Measurements from ENCODE around the gene SYT5. TPM values are rescaled to one million over a fixed set of nuclear protein-coding genes. Genes with fewer than 3 reads are reported as not detected.

SYT5 gene
- total and polyA plus RNA-seq, 9 of the 15 experiments (the other 6 are each of a cell fraction or from before 2014, with no cell fraction given) = 1.3 to 20.9 (median 8.8) TPM

DNA sequence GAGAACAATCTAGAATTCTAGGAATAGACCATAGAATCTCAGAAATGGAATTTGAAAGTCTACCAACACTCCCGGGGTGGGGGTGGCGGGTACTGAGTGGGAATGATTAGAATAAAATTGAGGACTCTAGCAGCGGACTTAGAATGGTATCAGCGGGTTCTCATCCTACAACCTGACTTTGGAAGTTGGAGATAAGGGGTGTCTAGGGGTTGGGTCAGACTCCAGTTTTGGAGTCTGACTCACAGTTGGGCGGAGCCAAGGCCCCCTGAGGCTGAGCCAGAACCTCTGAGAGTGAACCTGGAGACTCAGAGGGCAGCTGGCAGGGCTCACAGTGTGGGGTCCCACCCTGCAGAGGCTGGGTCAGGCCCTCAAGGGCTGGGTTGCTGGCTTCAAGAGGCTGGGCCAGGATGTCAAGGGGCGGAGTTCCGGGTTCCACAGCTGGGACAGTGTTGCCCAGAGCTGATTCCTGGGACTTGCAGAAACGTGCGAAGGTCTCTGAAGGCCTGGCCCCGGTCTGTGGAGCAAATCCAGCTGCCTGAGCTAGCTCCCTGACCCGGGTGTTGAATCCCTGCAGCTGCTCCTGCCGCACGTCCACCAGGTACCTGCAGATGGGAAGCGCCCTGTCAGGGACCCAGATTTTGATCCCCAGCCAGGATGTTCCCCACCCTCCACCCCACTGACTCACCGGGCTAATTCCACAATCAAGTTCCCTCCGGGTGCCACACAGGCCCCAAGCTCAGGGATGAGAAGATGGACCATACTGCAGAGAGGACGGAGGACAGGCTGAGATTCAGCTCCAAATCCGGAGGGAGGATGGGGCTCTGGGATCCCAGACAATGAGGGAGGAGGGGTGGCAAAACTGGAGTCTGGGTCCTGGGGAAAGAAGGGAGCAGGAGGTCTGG lies 21.0 kb downstream of the SYT5 start (continued):
- peak; percentile 78; the same call in 1 of the 2 replicates for TF ChIP-seq ZNF263 (CRISPR knock-in tag; IDR thresholded peaks at IDR 0.05; ENCODE audit: borderline replicate concordance)
- no peak for TF ChIP-seq HOXB6 (CRISPR knock-in tag; IDR thresholded peaks at IDR 0.05; ENCODE audit: borderline replicate concordance)
- no peak for TF ChIP-seq ZNF76 (CRISPR knock-in tag; IDR thresholded peaks at IDR 0.05; ENCODE audit: borderline replicate concordance)
- TF ChIP-seq ARID1B (IDR thresholded peaks at IDR 0.05) = peak; percentile 95
- TF ChIP-seq, protein P1, sequence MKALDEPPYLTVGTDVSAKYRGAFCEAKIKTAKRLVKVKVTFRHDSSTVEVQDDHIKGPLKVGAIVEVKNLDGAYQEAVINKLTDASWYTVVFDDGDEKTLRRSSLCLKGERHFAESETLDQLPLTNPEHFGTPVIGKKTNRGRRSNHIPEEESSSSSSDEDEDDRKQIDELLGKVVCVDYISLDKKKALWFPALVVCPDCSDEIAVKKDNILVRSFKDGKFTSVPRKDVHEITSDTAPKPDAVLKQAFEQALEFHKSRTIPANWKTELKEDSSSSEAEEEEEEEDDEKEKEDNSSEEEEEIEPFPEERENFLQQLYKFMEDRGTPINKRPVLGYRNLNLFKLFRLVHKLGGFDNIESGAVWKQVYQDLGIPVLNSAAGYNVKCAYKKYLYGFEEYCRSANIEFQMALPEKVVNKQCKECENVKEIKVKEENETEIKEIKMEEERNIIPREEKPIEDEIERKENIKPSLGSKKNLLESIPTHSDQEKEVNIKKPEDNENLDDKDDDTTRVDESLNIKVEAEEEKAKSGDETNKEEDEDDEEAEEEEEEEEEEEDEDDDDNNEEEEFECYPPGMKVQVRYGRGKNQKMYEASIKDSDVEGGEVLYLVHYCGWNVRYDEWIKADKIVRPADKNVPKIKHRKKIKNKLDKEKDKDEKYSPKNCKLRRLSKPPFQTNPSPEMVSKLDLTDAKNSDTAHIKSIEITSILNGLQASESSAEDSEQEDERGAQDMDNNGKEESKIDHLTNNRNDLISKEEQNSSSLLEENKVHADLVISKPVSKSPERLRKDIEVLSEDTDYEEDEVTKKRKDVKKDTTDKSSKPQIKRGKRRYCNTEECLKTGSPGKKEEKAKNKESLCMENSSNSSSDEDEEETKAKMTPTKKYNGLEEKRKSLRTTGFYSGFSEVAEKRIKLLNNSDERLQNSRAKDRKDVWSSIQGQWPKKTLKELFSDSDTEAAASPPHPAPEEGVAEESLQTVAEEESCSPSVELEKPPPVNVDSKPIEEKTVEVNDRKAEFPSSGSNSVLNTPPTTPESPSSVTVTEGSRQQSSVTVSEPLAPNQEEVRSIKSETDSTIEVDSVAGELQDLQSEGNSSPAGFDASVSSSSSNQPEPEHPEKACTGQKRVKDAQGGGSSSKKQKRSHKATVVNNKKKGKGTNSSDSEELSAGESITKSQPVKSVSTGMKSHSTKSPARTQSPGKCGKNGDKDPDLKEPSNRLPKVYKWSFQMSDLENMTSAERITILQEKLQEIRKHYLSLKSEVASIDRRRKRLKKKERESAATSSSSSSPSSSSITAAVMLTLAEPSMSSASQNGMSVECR (CRISPR knock-in tag; IDR thresholded peaks at IDR 0.05) = peak; percentile 42; the same call in 1 of the 2 replicates
- TF ChIP-seq NELFE (IDR thresholded peaks at IDR 0.05; ENCODE audit: insufficient read depth, insufficient read length) = no peak
- no peak for TF ChIP-seq MLLT1 (IDR thresholded peaks at IDR 0.05)
- no peak for TF ChIP-seq FOXJ3 (CRISPR knock-in tag; IDR thresholded peaks at IDR 0.05)
- TF ChIP-seq, protein P2, sequence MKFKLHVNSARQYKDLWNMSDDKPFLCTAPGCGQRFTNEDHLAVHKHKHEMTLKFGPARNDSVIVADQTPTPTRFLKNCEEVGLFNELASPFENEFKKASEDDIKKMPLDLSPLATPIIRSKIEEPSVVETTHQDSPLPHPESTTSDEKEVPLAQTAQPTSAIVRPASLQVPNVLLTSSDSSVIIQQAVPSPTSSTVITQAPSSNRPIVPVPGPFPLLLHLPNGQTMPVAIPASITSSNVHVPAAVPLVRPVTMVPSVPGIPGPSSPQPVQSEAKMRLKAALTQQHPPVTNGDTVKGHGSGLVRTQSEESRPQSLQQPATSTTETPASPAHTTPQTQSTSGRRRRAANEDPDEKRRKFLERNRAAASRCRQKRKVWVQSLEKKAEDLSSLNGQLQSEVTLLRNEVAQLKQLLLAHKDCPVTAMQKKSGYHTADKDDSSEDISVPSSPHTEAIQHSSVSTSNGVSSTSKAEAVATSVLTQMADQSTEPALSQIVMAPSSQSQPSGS (CRISPR knock-in tag; IDR thresholded peaks at IDR 0.05) = peak; percentile 88; the same call in 1 of the 2 replicates
- no peak for TF ChIP-seq ZC3H11A (IDR thresholded peaks at IDR 0.05; ENCODE audit: low read depth, low read length)
- no peak for TF ChIP-seq TAF15 (IDR thresholded peaks at IDR 0.05; ENCODE audit: low read depth, low read length)
- no peak for TF ChIP-seq KAT2B (IDR thresholded peaks at IDR 0.05; ENCODE audit: low read depth, low read length)
